ENCODE data around the gene CTBP2. TPM values are rescaled to one million over a fixed set of nuclear protein-coding genes. Genes with fewer than 3 reads are reported as not detected.

The CTBP2 gene
- total RNA-seq, 1 experiment from 2014 or later = 125 TPM

- Histone ChIP-seq H3K9me3 (ENCODE audit: control insufficient read depth, insufficient read depth, low read depth, low read length) (no peaks in the 10 kb centered on the region), H3K27ac (ENCODE audit: low read length) (no peak overlapping the region), H3K36me3 (ENCODE audit: control insufficient read depth, insufficient read depth, low read length) (peaks cover 4% of the 10 kb centered on the region; the same call in 1 of the 2 replicates), H3K4me3 (ENCODE audit: low read depth in 2 of 2, low read length in 2 of 2) (no peak overlapping the region), H3K27me3 (ENCODE audit: control insufficient read depth, insufficient read depth, low read length) (no peaks in the 10 kb centered on the region), H3K4me1 (ENCODE audit: control insufficient read depth, insufficient read depth, low read length) (peaks cover 27% of the 10 kb centered on the region)
- ChIA-PET CTCF (no interaction called here), POLR2A (interaction anchor here (1.1 kb wide), 1 partner anchor 29 kb away, joined by 3 read pairs; no protein-coding TSS in a partner anchor)
- no peak for ATAC-seq
- no TSS peak for BruUV-seq (replicated peaks)
- intact Hi-C loops (cut with micrococcal nuclease; ENCODE audit: unreplicated experiment) (no loop called here), in situ Hi-C loops (cut with HindIII; ENCODE audit: low pct_unique_long_range_greater_than_20kb, low sequenced_read_pairs) (no loop called here)
- TF ChIP-seq REST (IDR thresholded peaks at IDR 0.05; ENCODE audit: insufficient read depth in 1 of 2, low read depth in 2 of 2, low read length in 1 of 2) = no peak
- no peak for TF ChIP-seq POLR2AphosphoS5 (IDR thresholded peaks at IDR 0.05; ENCODE audit: low read depth, low read length)
- no peak for DNase-seq (ENCODE audit: low read depth, low spot score)
Measured at GRCh38 chr10:125114761-125115391, 45.5 kb downstream of the CTBP2 start.

- ChIA-PET CTCF (no interaction called here), POLR2A (interaction anchor here (1.1 kb wide), 1 partner anchor 28 kb away, joined by 3 read pairs; no protein-coding TSS in a partner anchor)
- no peak for DNase-seq (ENCODE audit: low read depth, low spot score)
- in situ Hi-C loops (cut with HindIII; ENCODE audit: low pct_unique_long_range_greater_than_20kb, low sequenced_read_pairs) (no loop called here), intact Hi-C loops (cut with micrococcal nuclease; ENCODE audit: unreplicated experiment) (no loop called here)
- no peaks in the 10 kb centered on the region for H3K9me3 ChIP-seq (ENCODE audit: control insufficient read depth, insufficient read depth, low read depth, low read length)
- TF ChIP-seq SIN3A (IDR thresholded peaks at IDR 0.05; ENCODE audit: borderline replicate concordance, insufficient read depth, low read depth, low read length) (no peak), REST (IDR thresholded peaks at IDR 0.05; ENCODE audit: insufficient read depth in 1 of 2, low read depth in 2 of 2, low read length in 1 of 2) (no peak), TCF7L2 (IDR thresholded peaks at IDR 0.05; ENCODE audit: low read depth, low read length) (no peak), CTCF (IDR thresholded peaks at IDR 0.05) (no peak), POLR2AphosphoS5 (IDR thresholded peaks at IDR 0.05; ENCODE audit: low read depth, low read length) (no peak)
- peaks cover 10% of the 10 kb centered on the region; the same call in 1 of the 2 replicates for H3K36me3 ChIP-seq (ENCODE audit: control insufficient read depth, insufficient read depth, low read length)
- no peak for ATAC-seq
- H3K27ac ChIP-seq (ENCODE audit: low read length) = no peak overlapping the region
- no peaks in the 10 kb centered on the region for H3K27me3 ChIP-seq (ENCODE audit: control insufficient read depth, insufficient read depth, low read length)
- no peak overlapping the region for H3K4me3 ChIP-seq (ENCODE audit: low read depth in 2 of 2, low read length in 2 of 2)
- BruUV-seq (replicated peaks) = no TSS peak
- peaks cover 24% of the 10 kb centered on the region for H3K4me1 ChIP-seq (ENCODE audit: control insufficient read depth, insufficient read depth, low read length)
Measured at GRCh38 chr10:125113691-125114371, 46.5 kb downstream of the CTBP2 start.

All from Panc1 (cell line).